Caco-2 (cell line): ENCODE measurements around the gene LCA5L. TPM values are rescaled to one million over a fixed set of nuclear protein-coding genes. Genes with fewer than 3 reads are reported as not detected.

ENCODE experiments used
- BruUV-seq: library from RNA; stranded (reverse); fragments of 400-500 nt; replicated peaks from 2 replicates; lab custom pipeline; 2021; lab: Mats Ljungman, UMichigan
- CTCF ChIA-PET: fragments of 300-600 bp; sonication (Branson Sonifier 250); formaldehyde crosslinking; loops from one replicate; lab custom pipeline; 2022; ENCODE audit warnings: antibody characterized with exemption; lab: Charles Lee
- POLR2A ChIA-PET: fragments of 300-600 bp; sonication (Branson Sonifier 250); formaldehyde crosslinking; loops from one replicate; lab custom pipeline; 2022; ENCODE audit warnings: antibody characterized with exemption; lab: Charles Lee
- DNase-seq, 2 experiments: peaks; one replicate each; pipeline versions ENCODE4 v3.0.0 to v3.0.0-alpha.2; 2020 to 2022
- H3K27me3 ChIP-seq: replicated peaks from 2 replicates; pipeline ENCODE4 v1.6.0; 2011; ENCODE audit warnings: low read length; ENCODE audit not compliant: control insufficient read depth, insufficient read depth
- H3K36me3 ChIP-seq: 2 replicates; pipeline ENCODE4 v1.5.1; 2011; ENCODE audit warnings: low read length; ENCODE audit not compliant: control insufficient read depth, insufficient read depth
- H3K4me1 ChIP-seq: fragments of 250-450 bp; sonication (Bioruptor Pico); 2 replicates; pipeline ENCODE4 v1.5.1; 2020; ENCODE audit warnings: mild to moderate bottlenecking
- H3K4me3 ChIP-seq: 2 replicates; pipeline ENCODE4 v1.5.1; 2011; ENCODE audit warnings: low read depth, mild to moderate bottlenecking, control low read depth, low read length
- H3K9me3 ChIP-seq: fragments of 250-450 bp; sonication (Bioruptor Pico); 2 replicates; pipeline ENCODE4 v1.5.1; 2020; ENCODE audit warnings: mild to moderate bottlenecking, moderate library complexity
- H3K27ac Mint-ChIP-seq: one replicate; pipeline ENCODE4 v1.8.0; 2022; ENCODE audit warnings: mixed read lengths; ENCODE audit not compliant: unreplicated experiment
- H3K27me3 Mint-ChIP-seq: one replicate; pipeline ENCODE4 v1.8.0; 2022; ENCODE audit warnings: mixed read lengths; ENCODE audit not compliant: insufficient read depth, unreplicated experiment
- H3K36me3 Mint-ChIP-seq: one replicate; pipeline ENCODE4 v1.8.0; 2022; ENCODE audit warnings: mild to moderate bottlenecking, mixed read lengths; ENCODE audit not compliant: insufficient read depth, unreplicated experiment
- H3K4me1 Mint-ChIP-seq: one replicate; pipeline ENCODE4 v1.8.0; 2022; ENCODE audit warnings: low read depth, mixed read lengths; ENCODE audit not compliant: unreplicated experiment
- H3K4me3 Mint-ChIP-seq: one replicate; pipeline ENCODE4 v1.8.0; 2022; ENCODE audit warnings: mild to moderate bottlenecking, moderate library complexity, mixed read lengths; ENCODE audit not compliant: unreplicated experiment
- H3K9me3 Mint-ChIP-seq: one replicate; pipeline ENCODE4 v1.8.0; 2022; ENCODE audit warnings: mixed read lengths; ENCODE audit not compliant: unreplicated experiment
- intact Hi-C: fragments of 100-400 bp; cut with micrococcal nuclease; formaldehyde crosslinking; loops from one replicate; pipeline ENCODE4 v1.10.0; 2022; ENCODE audit not compliant: unreplicated experiment
- total RNA-seq: library from RNA; stranded (reverse); gene quantifications from 2 replicates; pipeline ENCODE4 v1.2.3, GENCODE V29; 2022
- TF ChIP-seq, protein P1 (sequence below), 2 experiments: fragments of 200-600 bp in 1 of 2; IDR thresholded peaks; 1 replicate in 1 of 2; 2 replicates in 1 of 2; pipeline versions ENCODE4 v1.5.1 to v1.8.0; 2011 to 2022; ENCODE audit warnings: antibody characterized with exemption in 1 of 2, control low read depth in 1 of 2, inconsistent platforms in 1 of 2, low read depth in 1 of 2, low read length in 1 of 2, mild to moderate bottlenecking in 1 of 2, moderate library complexity in 1 of 2; ENCODE audit not compliant: insufficient read depth in 1 of 2, severe bottlenecking in 1 of 2, unreplicated experiment in 1 of 2

Gene LCA5L
- total RNA-seq, 1 experiment from 2014 or later = 0.61 TPM

DNA sequence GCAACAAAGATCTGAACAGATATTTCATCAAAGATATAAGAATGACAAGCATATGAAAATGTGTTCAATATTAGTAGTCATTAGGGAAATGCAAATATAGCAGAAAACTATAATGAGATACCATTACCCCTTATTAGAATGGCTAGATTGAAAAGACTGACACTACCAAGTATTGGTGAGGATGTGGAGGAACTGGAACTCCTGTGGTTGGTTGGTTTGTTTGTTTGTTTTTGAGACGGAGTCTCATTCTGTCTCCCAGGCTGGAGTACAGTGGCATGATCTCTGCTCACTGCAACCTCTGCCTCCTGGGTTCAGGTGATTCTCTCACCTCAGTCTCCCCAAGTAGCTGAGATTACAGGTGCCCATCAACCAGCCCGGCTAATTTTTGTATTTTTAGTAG lies 77.8 kb downstream of the LCA5L start:
- H3K4me3 ChIP-seq = no peak overlapping the region
- H3K4me1 ChIP-seq = no peaks in the 10 kb centered on the region
- TF ChIP-seq, protein P1, sequence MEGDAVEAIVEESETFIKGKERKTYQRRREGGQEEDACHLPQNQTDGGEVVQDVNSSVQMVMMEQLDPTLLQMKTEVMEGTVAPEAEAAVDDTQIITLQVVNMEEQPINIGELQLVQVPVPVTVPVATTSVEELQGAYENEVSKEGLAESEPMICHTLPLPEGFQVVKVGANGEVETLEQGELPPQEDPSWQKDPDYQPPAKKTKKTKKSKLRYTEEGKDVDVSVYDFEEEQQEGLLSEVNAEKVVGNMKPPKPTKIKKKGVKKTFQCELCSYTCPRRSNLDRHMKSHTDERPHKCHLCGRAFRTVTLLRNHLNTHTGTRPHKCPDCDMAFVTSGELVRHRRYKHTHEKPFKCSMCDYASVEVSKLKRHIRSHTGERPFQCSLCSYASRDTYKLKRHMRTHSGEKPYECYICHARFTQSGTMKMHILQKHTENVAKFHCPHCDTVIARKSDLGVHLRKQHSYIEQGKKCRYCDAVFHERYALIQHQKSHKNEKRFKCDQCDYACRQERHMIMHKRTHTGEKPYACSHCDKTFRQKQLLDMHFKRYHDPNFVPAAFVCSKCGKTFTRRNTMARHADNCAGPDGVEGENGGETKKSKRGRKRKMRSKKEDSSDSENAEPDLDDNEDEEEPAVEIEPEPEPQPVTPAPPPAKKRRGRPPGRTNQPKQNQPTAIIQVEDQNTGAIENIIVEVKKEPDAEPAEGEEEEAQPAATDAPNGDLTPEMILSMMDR (IDR thresholded peaks at IDR 0.05; ENCODE audit: insufficient read depth in 1 of 2, low read depth in 1 of 2, low read length in 1 of 2, severe bottlenecking in 1 of 2, unreplicated experiment in 1 of 2) = no peak
- no peak for DNase-seq
- H3K27me3 ChIP-seq = no peaks in the 10 kb centered on the region
- CTCF ChIA-PET = no interaction called here
- no peaks in the 10 kb centered on the region for H3K27me3 Mint-ChIP-seq
- no peaks in the 10 kb centered on the region for H3K36me3 ChIP-seq
- no TSS peak for BruUV-seq
- H3K4me3 Mint-ChIP-seq = no peak overlapping the region
- no peak overlapping the region for H3K27ac Mint-ChIP-seq
- intact Hi-C loops = no loop called here
- no peaks in the 10 kb centered on the region for H3K36me3 Mint-ChIP-seq
- POLR2A ChIA-PET = no interaction called here
- no peaks in the 10 kb centered on the region for H3K4me1 Mint-ChIP-seq
- no peaks in the 10 kb centered on the region for H3K9me3 ChIP-seq
- no peaks in the 10 kb centered on the region for H3K9me3 Mint-ChIP-seq

GRCh38 chr21:39366563-39366962 lies 79.0 kb downstream of the LCA5L start:
- intact Hi-C loops = no loop called here
- no peaks in the 10 kb centered on the region for H3K4me1 Mint-ChIP-seq
- no peaks in the 10 kb centered on the region for H3K27me3 Mint-ChIP-seq
- Histone ChIP-seq H3K4me1 (no peaks in the 10 kb centered on the region), H3K4me3 (no peak overlapping the region), H3K9me3 (no peaks in the 10 kb centered on the region), H3K36me3 (no peaks in the 10 kb centered on the region), H3K27me3 (no peaks in the 10 kb centered on the region)
- no peak for DNase-seq
- BruUV-seq = no TSS peak
- ChIA-PET CTCF (no interaction called here), POLR2A (no interaction called here)
- no peak overlapping the region for H3K27ac Mint-ChIP-seq
- H3K4me3 Mint-ChIP-seq = no peak overlapping the region
- no peaks in the 10 kb centered on the region for H3K9me3 Mint-ChIP-seq
- no peaks in the 10 kb centered on the region for H3K36me3 Mint-ChIP-seq
- TF ChIP-seq, protein P1 (IDR thresholded peaks at IDR 0.05; ENCODE audit: insufficient read depth in 1 of 2, low read depth in 1 of 2, low read length in 1 of 2, severe bottlenecking in 1 of 2, unreplicated experiment in 1 of 2) = no peak

DNA sequence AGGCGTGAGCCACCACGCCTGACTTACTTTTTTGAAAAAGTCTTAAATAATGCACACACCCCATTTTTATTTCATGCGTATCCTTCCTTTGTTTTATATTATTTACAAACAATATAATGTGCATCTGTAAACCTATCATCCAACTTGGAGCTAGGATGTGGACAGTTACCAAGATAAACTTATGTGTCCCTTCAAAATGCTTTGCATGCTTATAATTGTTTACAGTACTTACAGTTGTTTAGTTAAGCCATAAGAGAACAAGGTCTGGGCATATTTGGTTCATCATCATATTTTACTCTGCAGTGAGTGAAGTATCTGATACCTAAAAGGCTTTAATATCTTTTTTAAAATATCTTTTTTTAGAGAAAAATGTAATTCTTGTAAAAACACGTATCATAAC lies 80.6 kb downstream of the LCA5L start:
- no peaks in the 10 kb centered on the region for H3K36me3 ChIP-seq
- intact Hi-C loops = no loop called here
- no peak for DNase-seq
- H3K9me3 ChIP-seq = no peaks in the 10 kb centered on the region
- H3K27me3 ChIP-seq = no peaks in the 10 kb centered on the region
- H3K4me3 ChIP-seq = no peak overlapping the region
- H3K4me3 Mint-ChIP-seq = no peak overlapping the region
- no peak overlapping the region for H3K27ac Mint-ChIP-seq
- TF ChIP-seq, protein P1 (IDR thresholded peaks at IDR 0.05; ENCODE audit: insufficient read depth in 1 of 2, low read depth in 1 of 2, low read length in 1 of 2, severe bottlenecking in 1 of 2, unreplicated experiment in 1 of 2) = no peak
- peaks cover 2% of the 10 kb centered on the region for H3K27me3 Mint-ChIP-seq
- CTCF ChIA-PET = no interaction called here
- no peaks in the 10 kb centered on the region for H3K9me3 Mint-ChIP-seq
- H3K4me1 ChIP-seq = no peaks in the 10 kb centered on the region
- no peaks in the 10 kb centered on the region for H3K36me3 Mint-ChIP-seq
- H3K4me1 Mint-ChIP-seq = no peaks in the 10 kb centered on the region
- no TSS peak for BruUV-seq
- POLR2A ChIA-PET = no interaction called here
